HG02943 (cell line): ENCODE results near the gene MARK1.

Source experiments
- ATAC-seq: cut with Tn5 transposase; IDR thresholded peaks from one replicate; pipeline ENCODE4 v1.9.1; 2021; ENCODE audit warnings: mild to moderate bottlenecking, low read depth, moderate library complexity; ENCODE audit not compliant: unreplicated experiment

Gene MARK1

GRCh38 chr1:220708244-220708643 is 180.3 kb downstream of the MARK1 start:
- ATAC-seq, result no peak

GRCh38 chr1:220708936-220709801 is 181.2 kb downstream of the MARK1 start:
- no peak for ATAC-seq

- ATAC-seq, result no peak
Observed at GRCh38 chr1:220710333-220710732, 182.4 kb downstream of the MARK1 start.

GRCh38 chr1:220711056-220711809 is 183.3 kb downstream of the MARK1 start:
- ATAC-seq, result no peak
